Sigmoid colon (tissue), 4 donors: ENCODE measurements around the gene MIX23.

Source experiments
- POLR2A ChIP-seq, 2 donors: fragments of 450-650 bp; IDR thresholded peaks; one replicate each; pipeline ENCODE4 v1.6.1; 2016; ENCODE audit warnings: antibody characterized with exemption in 2 of 2, mild to moderate bottlenecking in 2 of 2, moderate library complexity in 2 of 2
- POLR2AphosphoS5 ChIP-seq, 4 donors: sonication (generic); formaldehyde crosslinking; IDR thresholded peaks; one replicate each; pipeline ENCODE4 v1.6.1; 2017; ENCODE audit warnings: antibody characterized with exemption in 4 of 4
- TF ChIP-seq, protein P1 (sequence below), 4 experiments: fragments of 450-650 bp in 3 of 4; fragments of 200-600 bp in 1 of 4; IDR thresholded peaks; one replicate each; pipeline ENCODE4 v1.5.1; 2016 to 2019; ENCODE audit warnings: antibody characterized with exemption in 4 of 4, mild to moderate bottlenecking in 3 of 4, moderate library complexity in 2 of 4

DNA sequence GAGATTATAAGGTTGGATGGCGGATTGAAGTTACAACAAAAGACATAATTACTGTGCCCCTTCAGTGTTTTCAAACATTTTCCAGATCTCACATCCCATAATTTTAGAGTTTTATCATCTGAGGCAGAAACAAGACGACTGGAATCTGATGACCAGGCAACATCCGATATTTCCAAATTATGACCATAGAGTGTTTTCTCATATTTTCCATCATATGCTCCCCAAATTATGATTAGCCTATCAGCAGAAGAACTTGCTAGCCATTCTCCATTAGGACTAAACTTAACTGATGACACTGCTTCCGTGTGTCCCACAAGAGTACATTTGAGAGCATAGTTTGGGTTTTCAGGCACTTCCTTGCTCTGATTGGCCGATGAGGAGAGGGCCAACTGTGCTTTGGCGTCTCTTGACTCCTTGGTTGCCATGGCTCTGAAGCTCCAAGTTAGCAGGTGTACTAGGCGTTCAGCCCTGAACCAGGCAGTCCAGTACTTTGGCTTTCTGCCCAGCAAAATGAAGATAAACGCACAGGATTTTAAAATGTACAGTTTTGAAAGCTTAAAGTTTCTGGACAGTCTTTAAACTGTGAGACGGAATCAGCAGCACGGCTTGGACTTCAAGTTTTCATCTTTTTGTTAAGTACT is 32.2 kb upstream of the MIX23 start:
- TF ChIP-seq, protein P1, sequence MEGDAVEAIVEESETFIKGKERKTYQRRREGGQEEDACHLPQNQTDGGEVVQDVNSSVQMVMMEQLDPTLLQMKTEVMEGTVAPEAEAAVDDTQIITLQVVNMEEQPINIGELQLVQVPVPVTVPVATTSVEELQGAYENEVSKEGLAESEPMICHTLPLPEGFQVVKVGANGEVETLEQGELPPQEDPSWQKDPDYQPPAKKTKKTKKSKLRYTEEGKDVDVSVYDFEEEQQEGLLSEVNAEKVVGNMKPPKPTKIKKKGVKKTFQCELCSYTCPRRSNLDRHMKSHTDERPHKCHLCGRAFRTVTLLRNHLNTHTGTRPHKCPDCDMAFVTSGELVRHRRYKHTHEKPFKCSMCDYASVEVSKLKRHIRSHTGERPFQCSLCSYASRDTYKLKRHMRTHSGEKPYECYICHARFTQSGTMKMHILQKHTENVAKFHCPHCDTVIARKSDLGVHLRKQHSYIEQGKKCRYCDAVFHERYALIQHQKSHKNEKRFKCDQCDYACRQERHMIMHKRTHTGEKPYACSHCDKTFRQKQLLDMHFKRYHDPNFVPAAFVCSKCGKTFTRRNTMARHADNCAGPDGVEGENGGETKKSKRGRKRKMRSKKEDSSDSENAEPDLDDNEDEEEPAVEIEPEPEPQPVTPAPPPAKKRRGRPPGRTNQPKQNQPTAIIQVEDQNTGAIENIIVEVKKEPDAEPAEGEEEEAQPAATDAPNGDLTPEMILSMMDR (IDR thresholded peaks at IDR 0.05): no peak
- TF ChIP-seq POLR2AphosphoS5 (IDR thresholded peaks at IDR 0.05) (no peak), POLR2A (IDR thresholded peaks at IDR 0.05) (no peak)
